K562 (cell line): Measurements from ENCODE around the gene IL1RL1. TPM values are rescaled to one million over a fixed set of nuclear protein-coding genes. Genes with fewer than 3 reads are reported as not detected.
A peak's percentile ranks its signal among the peaks of the same experiment; 100 is the strongest.

ENCODE experiments used
- CBFA2T3 ChIP-seq: fragments of 450-650 bp; IDR thresholded peaks from 2 replicates; pipeline ENCODE4 v1.6.1; 2017
- CEBPG ChIP-seq, 3 experiments: fragments of 200-800 bp in 1 of 3; sonication (Bioruptor generic) in 1 of 3; sonication (generic) in 1 of 3; formaldehyde crosslinking in 1 of 3; IDR thresholded peaks in 2 of 3; conservative IDR thresholded peaks in 1 of 3; 2 replicates each; pipeline versions ENCODE4 v1.6.1 to v1.8.0; 2016 to 2022; ENCODE audit warnings: missing compliant biosample characterization in 2 of 3, missing genetic modification characterization in 2 of 3, mild to moderate bottlenecking in 1 of 3, missing genetic modification reagents in 1 of 3
- CREB1 ChIP-seq, 2 experiments: sonication (generic) in 1 of 2; formaldehyde crosslinking in 1 of 2; IDR thresholded peaks; 2 replicates each; pipeline versions ENCODE4 v1.6.1 to v1.8.0; 2012 to 2022; ENCODE audit warnings: inconsistent platforms in 1 of 2, mild to moderate bottlenecking in 1 of 2, missing genetic modification reagents in 1 of 2, moderate library complexity in 1 of 2
- DDX20 ChIP-seq: fragments of 450-650 bp; IDR thresholded peaks from 2 replicates; pipeline ENCODE4 v1.6.1; 2016; ENCODE audit warnings: missing genetic modification characterization, low read depth, mild to moderate bottlenecking, missing compliant biosample characterization, moderate library complexity
- ERF ChIP-seq: fragments of 450-650 bp; formaldehyde crosslinking; IDR thresholded peaks from 2 replicates; pipeline ENCODE4 v1.4.0; 2020; ENCODE audit warnings: mild to moderate bottlenecking, mixed read lengths
- FUS ChIP-seq: fragments of 200-400 bp; formaldehyde crosslinking; optimal IDR thresholded peaks from 2 replicates; pipeline ENCODE3; 2017; ENCODE audit warnings: low read depth, low read length
- ILK ChIP-seq: fragments of 450-650 bp; IDR thresholded peaks from 2 replicates; pipeline ENCODE4 v1.6.1; 2016; ENCODE audit warnings: missing genetic modification characterization, low read depth, mild to moderate bottlenecking, missing compliant biosample characterization, moderate library complexity, borderline replicate concordance
- KAT2B ChIP-seq: IDR thresholded peaks from one replicate; pipeline ENCODE4 v1.6.1; 2012; ENCODE audit warnings: low read depth, mild to moderate bottlenecking, control low read depth, inconsistent platforms, low read length, moderate library complexity
- KLF13 ChIP-seq: fragments of 450-650 bp; IDR thresholded peaks from 2 replicates; pipeline ENCODE4 v1.6.1; 2016; ENCODE audit warnings: missing genetic modification characterization, low read depth, mild to moderate bottlenecking, missing compliant biosample characterization, moderate library complexity, borderline replicate concordance
- MXI1 ChIP-seq: IDR thresholded peaks from 2 replicates; pipeline ENCODE4 v1.6.1; 2011; ENCODE audit warnings: low read depth, mild to moderate bottlenecking, improper control_type of control experiment, low read length
- NUFIP1 ChIP-seq: fragments of 450-650 bp; IDR thresholded peaks from 2 replicates; pipeline ENCODE4 v1.6.1; 2018; ENCODE audit not compliant: partially characterized antibody
- POLR2G ChIP-seq: fragments of 200-400 bp; formaldehyde crosslinking; IDR thresholded peaks from 2 replicates; pipeline ENCODE4 v1.6.1; 2017; ENCODE audit warnings: low read depth, mild to moderate bottlenecking, antibody characterized with exemption, low read length, moderate library complexity
- SMAD4 ChIP-seq: fragments of 250-450 bp; sonication (Bioruptor Pico); conservative IDR thresholded peaks from 2 replicates; pipeline ENCODE4 v1.8.0; 2021; ENCODE audit warnings: inconsistent platforms, mild to moderate bottlenecking, moderate library complexity
- TARDBP ChIP-seq: fragments of 450-650 bp; IDR thresholded peaks from 2 replicates; pipeline ENCODE4 v1.6.1; 2016
- ZNF175 ChIP-seq: fragments of 200-800 bp; sonication (Bioruptor generic); IDR thresholded peaks from 2 replicates; pipeline ENCODE4 v1.6.1; 2016; ENCODE audit warnings: low read depth, mild to moderate bottlenecking, missing genetic modification characterization, missing compliant biosample characterization
- ZNF589 ChIP-seq: fragments of 200-800 bp; sonication (Bioruptor generic); IDR thresholded peaks from 2 replicates; pipeline ENCODE4 v1.6.1; 2016; ENCODE audit warnings: low read depth, missing genetic modification characterization, missing compliant biosample characterization
- polyA plus RNA-seq, 8 experiments: library from polyadenylated mRNA; depleted of rRNA in 4 of 8; stranded (reverse) in 5 of 8; unstranded in 3 of 8; fragments of >200 nt; fragmentation: Nextera tagmentation in 2 of 8; fragmentation: Illumina TruSeq in 1 of 8; extraction: Ambion mirVana in 2 of 8; extraction: Trizol in 1 of 8; gene quantifications; 2 replicates each; pipeline versions ENCODE4 v1.2.1 to v1.2.3, GENCODE V29; 2011 to 2014; ENCODE audit warnings: inconsistent platforms in 1 of 8, missing spikeins in 1 of 8
- total RNA-seq, 7 experiments: library from RNA; depleted of rRNA in 6 of 7; stranded (reverse); fragments of >200 nt in 6 of 7; fragmentation: Illumina TruSeq in 2 of 7; extraction: Trizol in 2 of 7; gene quantifications; 2 replicates each; pipeline versions ENCODE4 v1.2.1 to v1.2.3, GENCODE V29; 2011 to 2021; ENCODE audit warnings: low replicate concordance in 1 of 7
- TF ChIP-seq, protein P1 (sequence below): fragments of 450-650 bp; formaldehyde crosslinking; IDR thresholded peaks from 2 replicates; pipeline ENCODE4 v1.4.0; 2022; ENCODE audit warnings: mild to moderate bottlenecking, moderate library complexity
- TF ChIP-seq, protein P2 (sequence below): fragments of 450-650 bp; conservative IDR thresholded peaks from 2 replicates; pipeline ENCODE4 v1.6.1; 2016; ENCODE audit warnings: missing genetic modification characterization, low read depth, mild to moderate bottlenecking, missing compliant biosample characterization, moderate library complexity
- TF ChIP-seq, protein P3 (sequence below): fragments of 450-650 bp; IDR thresholded peaks from 2 replicates; pipeline ENCODE4 v1.6.1; 2016; ENCODE audit warnings: missing biosample characterization, missing genetic modification characterization
- TF ChIP-seq, protein P4 (sequence below): IDR thresholded peaks from 2 replicates; pipeline ENCODE4 v1.6.1; 2011; ENCODE audit not compliant: insufficient read length; ENCODE audit errors: extremely low read depth
- TF ChIP-seq, protein P5 (sequence below): fragments of 450-650 bp; formaldehyde crosslinking; IDR thresholded peaks from 2 replicates; pipeline ENCODE4 v1.4.0; 2020; ENCODE audit warnings: mild to moderate bottlenecking, moderate library complexity

Gene IL1RL1
- total and polyA plus RNA-seq, 9 of the 15 experiments (the other 6 are each of a cell fraction or from before 2014, with no cell fraction given) = 0.06 to 3.3 (median 0.59) TPM

DNA sequence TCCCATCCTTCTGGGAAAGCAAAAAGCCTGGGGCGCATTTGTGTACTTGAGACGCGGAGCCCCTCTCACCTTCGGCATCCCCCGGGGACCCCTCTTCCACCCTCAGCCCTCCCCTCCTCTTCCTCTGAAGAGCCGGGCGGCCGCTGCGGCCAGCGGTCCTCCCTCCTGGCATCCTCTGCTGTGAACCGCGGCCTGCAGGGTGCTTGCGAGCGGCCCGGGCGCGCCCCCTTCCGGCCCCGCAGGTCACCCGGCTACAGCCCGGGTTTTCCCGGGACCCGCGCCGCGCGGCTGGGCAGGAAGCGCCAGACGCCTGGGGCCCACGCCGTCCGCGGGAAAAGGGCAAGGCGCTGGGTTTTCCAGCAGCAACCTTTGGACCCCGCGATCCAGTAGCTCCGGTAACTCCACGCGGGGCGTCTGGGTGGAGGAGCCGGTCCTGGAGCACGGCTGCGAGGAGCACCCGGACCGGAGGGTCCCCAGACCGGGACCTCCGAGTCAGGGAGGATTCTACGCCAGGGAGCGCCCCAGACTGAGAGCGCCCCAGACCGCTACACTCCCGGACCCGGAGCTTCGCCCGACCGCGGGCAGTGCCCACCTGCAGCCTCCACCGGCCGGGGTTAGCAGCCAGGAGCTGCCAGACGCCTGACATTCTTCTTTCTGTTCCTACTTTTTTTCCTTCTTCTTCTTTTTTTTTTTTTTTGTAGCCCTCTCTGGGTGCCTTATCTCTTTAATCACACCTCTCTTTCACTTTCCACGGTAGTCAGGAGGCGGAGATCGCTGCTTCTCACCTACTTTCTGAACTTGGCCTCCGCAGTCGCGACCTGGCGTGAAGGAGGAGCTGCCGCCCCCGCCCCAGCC is 44.4 kb downstream of the IL1RL1 start, which contains the start of gene IL18R1 (continued):
- TF ChIP-seq POLR2G = peak; percentile 78
- TF ChIP-seq ILK = no peak
- TF ChIP-seq, protein P1, sequence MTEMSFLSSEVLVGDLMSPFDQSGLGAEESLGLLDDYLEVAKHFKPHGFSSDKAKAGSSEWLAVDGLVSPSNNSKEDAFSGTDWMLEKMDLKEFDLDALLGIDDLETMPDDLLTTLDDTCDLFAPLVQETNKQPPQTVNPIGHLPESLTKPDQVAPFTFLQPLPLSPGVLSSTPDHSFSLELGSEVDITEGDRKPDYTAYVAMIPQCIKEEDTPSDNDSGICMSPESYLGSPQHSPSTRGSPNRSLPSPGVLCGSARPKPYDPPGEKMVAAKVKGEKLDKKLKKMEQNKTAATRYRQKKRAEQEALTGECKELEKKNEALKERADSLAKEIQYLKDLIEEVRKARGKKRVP (CRISPR knock-in tag) = 0 out of 2 replicates have a peak, but pooled peaks have one; percentile 25
- TF ChIP-seq, protein P2, sequence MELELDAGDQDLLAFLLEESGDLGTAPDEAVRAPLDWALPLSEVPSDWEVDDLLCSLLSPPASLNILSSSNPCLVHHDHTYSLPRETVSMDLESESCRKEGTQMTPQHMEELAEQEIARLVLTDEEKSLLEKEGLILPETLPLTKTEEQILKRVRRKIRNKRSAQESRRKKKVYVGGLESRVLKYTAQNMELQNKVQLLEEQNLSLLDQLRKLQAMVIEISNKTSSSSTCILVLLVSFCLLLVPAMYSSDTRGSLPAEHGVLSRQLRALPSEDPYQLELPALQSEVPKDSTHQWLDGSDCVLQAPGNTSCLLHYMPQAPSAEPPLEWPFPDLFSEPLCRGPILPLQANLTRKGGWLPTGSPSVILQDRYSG = no peak
- TF ChIP-seq KAT2B = no peak
- TF ChIP-seq FUS = peak; percentile 55
- no peak for TF ChIP-seq NUFIP1
- TF ChIP-seq SMAD4 (CRISPR knock-in tag) = peak; percentile 69
- TF ChIP-seq TARDBP = no peak
- no peak for TF ChIP-seq MXI1
- peak; percentile 64; the same call in 1 of the 2 replicates for TF ChIP-seq ERF (CRISPR knock-in tag)
- no peak for TF ChIP-seq ZNF589 (CRISPR knock-in tag)
- TF ChIP-seq, protein P3, sequence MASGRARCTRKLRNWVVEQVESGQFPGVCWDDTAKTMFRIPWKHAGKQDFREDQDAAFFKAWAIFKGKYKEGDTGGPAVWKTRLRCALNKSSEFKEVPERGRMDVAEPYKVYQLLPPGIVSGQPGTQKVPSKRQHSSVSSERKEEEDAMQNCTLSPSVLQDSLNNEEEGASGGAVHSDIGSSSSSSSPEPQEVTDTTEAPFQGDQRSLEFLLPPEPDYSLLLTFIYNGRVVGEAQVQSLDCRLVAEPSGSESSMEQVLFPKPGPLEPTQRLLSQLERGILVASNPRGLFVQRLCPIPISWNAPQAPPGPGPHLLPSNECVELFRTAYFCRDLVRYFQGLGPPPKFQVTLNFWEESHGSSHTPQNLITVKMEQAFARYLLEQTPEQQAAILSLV (tag) = no peak
- TF ChIP-seq CBFA2T3 = no peak
- TF ChIP-seq, protein P4, sequence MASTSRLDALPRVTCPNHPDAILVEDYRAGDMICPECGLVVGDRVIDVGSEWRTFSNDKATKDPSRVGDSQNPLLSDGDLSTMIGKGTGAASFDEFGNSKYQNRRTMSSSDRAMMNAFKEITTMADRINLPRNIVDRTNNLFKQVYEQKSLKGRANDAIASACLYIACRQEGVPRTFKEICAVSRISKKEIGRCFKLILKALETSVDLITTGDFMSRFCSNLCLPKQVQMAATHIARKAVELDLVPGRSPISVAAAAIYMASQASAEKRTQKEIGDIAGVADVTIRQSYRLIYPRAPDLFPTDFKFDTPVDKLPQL = no peak
- TF ChIP-seq, protein P5, sequence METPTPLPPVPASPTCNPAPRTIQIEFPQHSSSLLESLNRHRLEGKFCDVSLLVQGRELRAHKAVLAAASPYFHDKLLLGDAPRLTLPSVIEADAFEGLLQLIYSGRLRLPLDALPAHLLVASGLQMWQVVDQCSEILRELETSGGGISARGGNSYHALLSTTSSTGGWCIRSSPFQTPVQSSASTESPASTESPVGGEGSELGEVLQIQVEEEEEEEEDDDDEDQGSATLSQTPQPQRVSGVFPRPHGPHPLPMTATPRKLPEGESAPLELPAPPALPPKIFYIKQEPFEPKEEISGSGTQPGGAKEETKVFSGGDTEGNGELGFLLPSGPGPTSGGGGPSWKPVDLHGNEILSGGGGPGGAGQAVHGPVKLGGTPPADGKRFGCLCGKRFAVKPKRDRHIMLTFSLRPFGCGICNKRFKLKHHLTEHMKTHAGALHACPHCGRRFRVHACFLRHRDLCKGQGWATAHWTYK (CRISPR knock-in tag) = no peak
- no peak for TF ChIP-seq DDX20 (tag)
- TF ChIP-seq CREB1 (IDR thresholded peaks at IDR 0.05) = no peak
- TF ChIP-seq CREB1 (CRISPR knock-in tag; IDR thresholded peaks at IDR 0.05) = no peak
- TF ChIP-seq CEBPG (CRISPR knock-in tag; IDR thresholded peaks at IDR 0.05) = no peak
- no peak for TF ChIP-seq CEBPG (tag; conservative IDR thresholded peaks at IDR 0.05 in 1 of 2, IDR thresholded peaks at IDR 0.05 in 1 of 2)
- TF ChIP-seq ZNF175 (CRISPR knock-in tag) = no peak
- TF ChIP-seq KLF13 = no peak
